Heart left ventricle (tissue), 13 donors: ENCODE data around the gene PTPRJ.

ENCODE experiments used
- CTCF ChIP-seq, 12 donors: fragments of 200-600 bp; sonication (generic) in 4 of 12; IDR thresholded peaks; one replicate each; pipeline versions ENCODE4 v1.5.0 to v1.8.0; 2018 to 2022; ENCODE audit warnings: antibody characterized with exemption in 12 of 12, mild to moderate bottlenecking in 5 of 12
- POLR2A ChIP-seq, 2 donors: fragments of 450-650 bp; IDR thresholded peaks; one replicate each; pipeline ENCODE4 v1.6.1; 2017; ENCODE audit warnings: antibody characterized with exemption in 2 of 2, mild to moderate bottlenecking in 2 of 2, moderate library complexity in 2 of 2
- donor health status: ischemic (EF 13 %, LVEDD 7.1; RV severe dilation, severe dysfunction).
- donor health status: DM: no; HTN: yes; CAD: no.
- donor health status: DM: no; HTN: no; CAD: no.
- donor health status: ischemic (EF 25% LVEDD 6.9; RV normal size, moderate dysfunction).
- donor health status: ischemic (EF 25% LVEDD 5.7; RV mildly dilated, moderate dysfunction).
- donor health status: ischemic (EF 35%, LVEDD 5.7; RV mildly dilated, moderate dysfunction).
- donor health status: nonischemic (EF 11% LVEDD 7.7; RV severe dilation, severe dysfunction).
- donor health status: DM: yes; HTN: yes; CAD: no.
- donor health status: PGD.
- donor health status: ischemic (EF 29% LVEDD 5.4; RV normal size, mild dysfunction).
- donor health status: nonischemic (EF 23%, LVEDD 6.1; RV moderate dilation, normal function).

GRCh38 chr11:48020092-48020755 lies 39.9 kb downstream of the PTPRJ start:
- TF ChIP-seq POLR2A (IDR thresholded peaks at IDR 0.05) (no peak), CTCF (IDR thresholded peaks at IDR 0.05) (no peak)
